ENCODE results near the gene GCLC.

Gene GCLC

DNA sequence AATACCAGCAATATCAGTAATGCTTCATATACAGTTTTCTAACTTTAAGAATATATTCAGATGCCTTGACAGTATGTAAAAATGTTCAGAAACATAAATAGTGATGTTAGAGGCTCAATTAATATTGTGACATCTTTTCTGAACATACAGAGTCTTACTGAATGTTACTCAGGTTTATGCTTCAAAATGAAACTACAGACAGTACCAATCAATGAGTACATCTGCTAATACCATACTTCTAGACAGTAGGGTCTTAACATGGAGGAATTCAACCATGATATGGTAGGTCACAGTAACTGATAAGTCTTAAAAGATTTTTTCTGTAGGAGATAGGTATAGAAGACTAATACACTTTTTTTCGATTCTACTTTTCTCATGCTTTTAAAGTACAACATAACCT lies 8.3 kb downstream of the GCLC start:
- no peak for DNase-seq (ENCODE audit: low read depth)
- TF ChIP-seq, protein P1, sequence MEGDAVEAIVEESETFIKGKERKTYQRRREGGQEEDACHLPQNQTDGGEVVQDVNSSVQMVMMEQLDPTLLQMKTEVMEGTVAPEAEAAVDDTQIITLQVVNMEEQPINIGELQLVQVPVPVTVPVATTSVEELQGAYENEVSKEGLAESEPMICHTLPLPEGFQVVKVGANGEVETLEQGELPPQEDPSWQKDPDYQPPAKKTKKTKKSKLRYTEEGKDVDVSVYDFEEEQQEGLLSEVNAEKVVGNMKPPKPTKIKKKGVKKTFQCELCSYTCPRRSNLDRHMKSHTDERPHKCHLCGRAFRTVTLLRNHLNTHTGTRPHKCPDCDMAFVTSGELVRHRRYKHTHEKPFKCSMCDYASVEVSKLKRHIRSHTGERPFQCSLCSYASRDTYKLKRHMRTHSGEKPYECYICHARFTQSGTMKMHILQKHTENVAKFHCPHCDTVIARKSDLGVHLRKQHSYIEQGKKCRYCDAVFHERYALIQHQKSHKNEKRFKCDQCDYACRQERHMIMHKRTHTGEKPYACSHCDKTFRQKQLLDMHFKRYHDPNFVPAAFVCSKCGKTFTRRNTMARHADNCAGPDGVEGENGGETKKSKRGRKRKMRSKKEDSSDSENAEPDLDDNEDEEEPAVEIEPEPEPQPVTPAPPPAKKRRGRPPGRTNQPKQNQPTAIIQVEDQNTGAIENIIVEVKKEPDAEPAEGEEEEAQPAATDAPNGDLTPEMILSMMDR (IDR thresholded peaks at IDR 0.05; ENCODE audit: control insufficient read depth, insufficient read depth, low read depth, low read length, missing control alignments), result no peak
- no peak overlapping the region for H3K4me3 ChIP-seq (ENCODE audit: control insufficient read depth, low read depth, low read length)

DNA sequence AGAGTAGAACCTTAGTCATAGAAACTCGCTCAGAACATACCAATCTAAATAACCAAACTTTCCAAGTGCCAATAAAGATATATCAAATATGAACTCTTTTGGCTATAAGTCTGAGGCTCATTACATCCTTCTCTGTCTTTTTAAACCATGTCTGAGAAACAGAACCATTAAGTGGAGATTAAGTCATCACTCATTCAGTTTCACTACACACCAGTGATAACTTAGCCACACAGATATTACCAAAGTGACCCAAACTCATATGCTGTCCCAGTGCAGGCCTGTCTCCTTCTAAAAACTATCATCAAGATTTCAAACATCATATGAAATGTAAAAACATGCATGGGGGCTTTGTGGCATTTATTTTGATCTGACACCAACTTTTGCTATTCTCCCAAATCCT lies 12.0 kb downstream of the GCLC start:
- no peak for DNase-seq (ENCODE audit: low read depth)
- no peak overlapping the region for H3K4me3 ChIP-seq (ENCODE audit: control insufficient read depth, low read depth, low read length)
- TF ChIP-seq, protein P1 (IDR thresholded peaks at IDR 0.05; ENCODE audit: control insufficient read depth, insufficient read depth, low read depth, low read length, missing control alignments), result no peak

DNA sequence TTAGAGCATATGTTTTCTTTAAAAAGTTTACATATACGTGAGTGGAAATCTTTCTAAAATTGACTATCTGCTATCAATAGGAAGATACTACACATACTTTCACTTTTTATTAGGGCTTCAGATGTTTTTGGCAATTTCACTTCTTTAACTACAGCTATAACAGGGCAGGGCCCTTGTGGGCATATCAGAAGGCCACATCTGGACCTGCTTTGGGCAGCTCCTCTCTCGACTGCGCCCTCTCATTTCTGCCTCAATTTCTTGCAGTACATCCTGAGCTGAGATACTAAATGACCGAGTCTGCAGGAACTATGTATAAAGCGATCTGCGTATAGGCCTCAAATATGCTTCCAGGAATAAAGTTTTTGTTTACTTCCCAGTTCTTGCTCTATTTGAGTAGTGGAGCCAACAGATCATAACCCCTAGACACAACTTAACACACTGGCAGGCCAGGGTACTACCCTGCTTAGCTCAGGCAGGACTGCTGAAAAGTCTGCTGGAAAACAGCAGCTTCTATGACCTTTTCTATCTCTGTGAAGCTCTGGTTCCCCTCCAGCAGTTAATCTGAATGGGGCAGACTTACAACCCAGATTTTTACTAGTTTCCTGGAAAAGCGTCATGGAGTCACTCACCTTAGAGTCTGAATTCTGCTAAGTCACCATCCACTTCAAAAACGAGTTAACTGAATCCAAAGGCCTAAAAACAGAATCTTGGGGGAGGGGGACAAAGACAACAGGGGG lies 12.7 kb downstream of the GCLC start:
- no peak for DNase-seq (ENCODE audit: low read depth)
- TF ChIP-seq, protein P1 (IDR thresholded peaks at IDR 0.05; ENCODE audit: control insufficient read depth, insufficient read depth, low read depth, low read length, missing control alignments), result no peak
- H3K4me3 ChIP-seq (ENCODE audit: control insufficient read depth, low read depth, low read length), result no peak overlapping the region

DNA sequence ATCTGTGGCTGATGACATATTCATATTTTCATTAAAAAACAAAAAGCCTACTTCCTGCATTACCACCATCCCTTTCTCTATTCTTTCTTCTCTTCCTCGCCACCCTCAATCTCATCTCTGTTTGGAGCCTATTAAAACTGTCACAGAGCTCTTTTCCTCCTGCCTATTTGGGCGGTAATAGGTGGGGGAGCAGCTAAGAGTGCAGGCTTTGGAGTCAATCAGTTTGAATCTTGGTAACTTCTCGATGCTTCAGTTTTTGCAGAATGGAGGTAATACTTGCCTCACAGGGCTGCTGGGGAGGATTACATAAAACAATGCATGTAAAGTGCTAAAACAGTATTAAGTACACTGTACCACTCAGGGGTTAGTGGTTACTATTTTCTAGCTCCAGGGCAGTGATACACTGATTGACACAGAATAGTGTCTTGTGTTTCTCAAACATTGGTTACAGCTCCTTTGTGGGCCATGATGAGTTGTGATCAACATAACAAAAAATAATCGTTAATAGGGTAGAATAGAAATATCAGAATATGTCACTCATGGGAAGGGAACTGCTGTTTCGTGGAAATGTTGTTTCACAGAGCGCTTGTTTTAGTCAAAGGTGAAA lies 14.0 kb downstream of the GCLC start:
- no peak overlapping the region for H3K4me3 ChIP-seq (ENCODE audit: control insufficient read depth, low read depth, low read length)
- TF ChIP-seq, protein P1 (IDR thresholded peaks at IDR 0.05; ENCODE audit: control insufficient read depth, insufficient read depth, low read depth, low read length, missing control alignments), result no peak
- DNase-seq (ENCODE audit: low read depth), result no peak

DNA sequence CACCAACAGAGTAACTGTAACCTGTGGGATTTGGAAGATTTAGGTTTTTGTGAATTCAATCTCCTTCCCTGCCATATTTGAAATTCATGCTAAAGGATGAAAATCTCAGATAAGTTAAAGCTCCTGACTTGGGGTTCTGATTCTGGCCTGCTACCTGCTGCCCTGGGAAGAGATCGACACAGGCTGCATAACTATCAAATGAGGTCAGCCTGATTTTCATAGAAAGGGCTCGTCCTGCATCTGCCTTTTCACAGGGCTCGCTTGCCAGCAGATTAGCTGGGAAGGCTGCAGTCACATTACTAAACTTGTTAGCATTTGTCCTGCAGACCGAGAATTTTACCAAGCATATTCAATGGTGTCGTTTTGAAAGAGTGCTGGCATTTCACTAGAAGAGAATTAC lies 14.6 kb downstream of the GCLC start:
- TF ChIP-seq, protein P1 (IDR thresholded peaks at IDR 0.05; ENCODE audit: control insufficient read depth, insufficient read depth, low read depth, low read length, missing control alignments), result no peak
- no peak for DNase-seq (ENCODE audit: low read depth)
- no peak overlapping the region for H3K4me3 ChIP-seq (ENCODE audit: control insufficient read depth, low read depth, low read length)

DNA sequence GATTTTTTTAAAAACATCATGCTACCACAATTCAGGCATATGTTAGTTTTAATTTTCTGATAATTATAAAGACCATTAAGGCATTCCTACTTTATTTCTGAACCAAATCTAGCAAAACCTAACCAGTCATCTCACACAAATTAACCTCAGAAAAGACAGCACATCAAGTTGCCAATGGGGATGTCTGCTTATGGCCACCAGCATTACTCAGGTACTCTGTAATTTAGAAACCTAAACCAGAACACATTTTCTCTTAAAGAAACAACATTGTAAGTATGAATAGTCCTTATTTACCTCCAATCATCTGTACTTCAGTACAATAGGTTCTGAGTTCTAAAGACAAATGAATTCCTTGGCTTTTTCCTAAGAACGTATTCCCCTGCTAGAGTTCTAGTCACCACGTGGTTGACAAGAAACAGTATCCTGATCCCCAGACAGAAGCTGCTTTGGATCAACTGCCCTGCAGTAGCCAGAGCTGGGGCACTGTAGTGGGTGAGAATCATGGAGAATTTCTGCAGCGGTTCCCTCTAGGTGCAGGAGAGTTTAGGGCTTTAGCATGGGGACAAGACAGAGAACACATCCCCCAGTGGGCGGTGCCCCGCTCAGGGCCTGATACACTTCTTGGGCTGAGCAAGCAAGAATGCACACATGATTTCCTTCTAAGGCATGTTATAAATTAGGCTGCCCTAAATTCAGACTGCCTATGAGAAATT lies 15.4 kb downstream of the GCLC start:
- TF ChIP-seq, protein P1 (IDR thresholded peaks at IDR 0.05; ENCODE audit: control insufficient read depth, insufficient read depth, low read depth, low read length, missing control alignments), result no peak

More for the DNA sequence above, 15.4 kb downstream of the GCLC start:
- DNase-seq (ENCODE audit: low read depth), result no peak
- no peak overlapping the region for H3K4me3 ChIP-seq (ENCODE audit: control insufficient read depth, low read depth, low read length)

Measured in AG09309 (cell line).